Measurements from ENCODE around the gene PLOD2.

PLOD2 gene

DNA sequence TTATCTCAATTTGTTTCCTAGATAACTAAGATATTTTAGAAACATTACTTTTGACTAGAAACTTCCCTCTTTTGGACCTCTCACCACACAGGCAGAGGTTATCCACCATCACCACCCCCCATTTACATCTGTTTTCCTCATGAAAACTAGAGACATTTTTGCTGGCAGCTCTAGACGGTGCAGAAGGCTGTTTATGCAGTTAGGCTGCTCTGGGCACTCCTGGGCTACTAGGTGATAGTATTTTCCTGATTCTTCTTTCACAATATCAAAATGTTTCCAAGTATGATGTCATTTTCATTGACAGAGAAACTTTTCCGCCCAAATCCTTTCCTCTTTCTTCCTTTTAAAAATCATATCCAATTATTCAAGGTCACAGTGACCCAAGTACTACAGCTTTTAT is 67.1 kb downstream of the PLOD2 start:
- Histone ChIP-seq H2AFZ (ENCODE audit: low read length) (no peak overlapping the region), H3K27me3 (replicated peaks; ENCODE audit: insufficient read depth, low read length) (no peaks in the 10 kb centered on the region), H3K4me2 (ENCODE audit: low read depth, low read length) (no peak overlapping the region), H3K27ac (ENCODE audit: low read length) (no peak overlapping the region), H4K20me1 (ENCODE audit: insufficient read depth, low read length) (no peaks in the 10 kb centered on the region), H3K9ac (ENCODE audit: low read length) (no peak overlapping the region), H3K36me3 (replicated peaks; ENCODE audit: insufficient read depth, low read length) (no peaks in the 10 kb centered on the region), H3K9me2 (replicated peaks; ENCODE audit: insufficient read depth, low read length) (no peaks in the 10 kb centered on the region), H3K79me2 (ENCODE audit: low read length) (no peaks in the 10 kb centered on the region), H3F3A (ENCODE audit: insufficient read depth, low read length) (no peaks in the 10 kb centered on the region), H3K9me3 (replicated peaks; ENCODE audit: insufficient read depth, low read length) (no peaks in the 10 kb centered on the region), H3K4me1 (ENCODE audit: low read length) (peaks cover 4% of the 10 kb centered on the region), H3K4me3 (ENCODE audit: low read length) (no peak overlapping the region)
- TF ChIP-seq, protein P1, sequence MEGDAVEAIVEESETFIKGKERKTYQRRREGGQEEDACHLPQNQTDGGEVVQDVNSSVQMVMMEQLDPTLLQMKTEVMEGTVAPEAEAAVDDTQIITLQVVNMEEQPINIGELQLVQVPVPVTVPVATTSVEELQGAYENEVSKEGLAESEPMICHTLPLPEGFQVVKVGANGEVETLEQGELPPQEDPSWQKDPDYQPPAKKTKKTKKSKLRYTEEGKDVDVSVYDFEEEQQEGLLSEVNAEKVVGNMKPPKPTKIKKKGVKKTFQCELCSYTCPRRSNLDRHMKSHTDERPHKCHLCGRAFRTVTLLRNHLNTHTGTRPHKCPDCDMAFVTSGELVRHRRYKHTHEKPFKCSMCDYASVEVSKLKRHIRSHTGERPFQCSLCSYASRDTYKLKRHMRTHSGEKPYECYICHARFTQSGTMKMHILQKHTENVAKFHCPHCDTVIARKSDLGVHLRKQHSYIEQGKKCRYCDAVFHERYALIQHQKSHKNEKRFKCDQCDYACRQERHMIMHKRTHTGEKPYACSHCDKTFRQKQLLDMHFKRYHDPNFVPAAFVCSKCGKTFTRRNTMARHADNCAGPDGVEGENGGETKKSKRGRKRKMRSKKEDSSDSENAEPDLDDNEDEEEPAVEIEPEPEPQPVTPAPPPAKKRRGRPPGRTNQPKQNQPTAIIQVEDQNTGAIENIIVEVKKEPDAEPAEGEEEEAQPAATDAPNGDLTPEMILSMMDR (IDR thresholded peaks at IDR 0.05; ENCODE audit: low read length), result no peak
- TF ChIP-seq EZH2phosphoT487 (IDR thresholded peaks at IDR 0.05; ENCODE audit: low read length) (no peak), EZH2 (optimal IDR thresholded peaks at IDR 0.05; ENCODE audit: low read depth, low read length) (no peak)
- DNase-seq, result no peak

DNA sequence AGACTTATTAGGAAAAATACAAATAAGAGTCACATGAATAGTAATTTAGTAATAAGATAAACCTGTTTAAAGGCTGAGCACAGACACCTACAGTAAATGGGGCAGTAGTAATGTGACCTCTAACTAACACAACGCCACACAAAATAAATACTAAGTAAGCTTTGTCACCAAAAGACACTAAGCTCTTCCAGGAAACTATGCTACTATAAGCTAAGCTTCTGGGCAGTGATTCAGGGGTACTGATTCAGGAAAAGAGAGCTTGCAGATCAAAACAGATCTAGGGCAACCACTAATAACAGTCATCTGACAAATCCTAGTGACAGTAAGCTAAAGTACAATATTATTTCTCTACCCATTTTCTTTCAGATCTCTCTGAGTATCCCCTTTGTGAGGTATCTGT is 68.8 kb downstream of the PLOD2 start:
- no peaks in the 10 kb centered on the region for H3K9me3 ChIP-seq (replicated peaks; ENCODE audit: insufficient read depth, low read length)
- no peaks in the 10 kb centered on the region for H3K9me2 ChIP-seq (replicated peaks; ENCODE audit: insufficient read depth, low read length)
- TF ChIP-seq, protein P1 (IDR thresholded peaks at IDR 0.05; ENCODE audit: low read length), result no peak
- TF ChIP-seq EZH2phosphoT487 (IDR thresholded peaks at IDR 0.05; ENCODE audit: low read length) (no peak), EZH2 (optimal IDR thresholded peaks at IDR 0.05; ENCODE audit: low read depth, low read length) (no peak)
- peaks cover 4% of the 10 kb centered on the region for H3K4me1 ChIP-seq (ENCODE audit: low read length)
- H3F3A ChIP-seq (ENCODE audit: insufficient read depth, low read length), result no peaks in the 10 kb centered on the region
- no peak for DNase-seq
- no peak overlapping the region for H3K4me3 ChIP-seq (ENCODE audit: low read length)
- no peak overlapping the region for H2AFZ ChIP-seq (ENCODE audit: low read length)
- no peak overlapping the region for H3K9ac ChIP-seq (ENCODE audit: low read length)
- no peaks in the 10 kb centered on the region for H3K36me3 ChIP-seq (replicated peaks; ENCODE audit: insufficient read depth, low read length)
- H3K27ac ChIP-seq (ENCODE audit: low read length), result no peak overlapping the region
- no peak overlapping the region for H3K4me2 ChIP-seq (ENCODE audit: low read depth, low read length)
- no peaks in the 10 kb centered on the region for H4K20me1 ChIP-seq (ENCODE audit: insufficient read depth, low read length)
- H3K79me2 ChIP-seq (ENCODE audit: low read length), result no peaks in the 10 kb centered on the region
- H3K27me3 ChIP-seq (replicated peaks; ENCODE audit: insufficient read depth, low read length), result no peaks in the 10 kb centered on the region

DNA sequence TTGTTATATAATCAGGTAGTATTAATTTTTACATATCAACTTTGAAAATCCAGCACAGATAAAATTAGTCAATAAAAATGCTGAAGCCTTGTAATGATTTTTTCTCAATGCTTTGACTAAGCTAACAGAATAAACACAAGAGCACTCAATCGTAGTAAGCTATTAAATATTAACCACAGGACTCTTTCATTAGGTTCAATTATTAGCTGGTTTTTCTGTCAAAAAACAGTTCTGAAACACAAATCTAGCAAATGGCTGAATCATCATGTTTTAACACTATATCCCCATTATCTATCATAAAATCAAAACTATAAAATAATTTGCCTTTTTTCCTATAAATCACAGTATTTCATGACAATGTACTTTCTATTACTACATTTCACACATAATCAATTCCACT is 69.6 kb downstream of the PLOD2 start:
- Histone ChIP-seq H3K9ac (ENCODE audit: low read length) (no peak overlapping the region), H3K4me2 (ENCODE audit: low read depth, low read length) (no peak overlapping the region), H3K79me2 (ENCODE audit: low read length) (no peaks in the 10 kb centered on the region), H3F3A (ENCODE audit: insufficient read depth, low read length) (no peaks in the 10 kb centered on the region), H3K36me3 (replicated peaks; ENCODE audit: insufficient read depth, low read length) (no peaks in the 10 kb centered on the region), H4K20me1 (ENCODE audit: insufficient read depth, low read length) (no peaks in the 10 kb centered on the region), H3K27me3 (replicated peaks; ENCODE audit: insufficient read depth, low read length) (no peaks in the 10 kb centered on the region), H3K4me3 (ENCODE audit: low read length) (no peak overlapping the region), H3K27ac (ENCODE audit: low read length) (no peak overlapping the region), H3K9me3 (replicated peaks; ENCODE audit: insufficient read depth, low read length) (no peaks in the 10 kb centered on the region), H2AFZ (ENCODE audit: low read length) (no peak overlapping the region), H3K9me2 (replicated peaks; ENCODE audit: insufficient read depth, low read length) (no peaks in the 10 kb centered on the region), H3K4me1 (ENCODE audit: low read length) (peaks cover 4% of the 10 kb centered on the region)
- TF ChIP-seq, protein P1 (IDR thresholded peaks at IDR 0.05; ENCODE audit: low read length), result no peak
- TF ChIP-seq EZH2phosphoT487 (IDR thresholded peaks at IDR 0.05; ENCODE audit: low read length) (no peak), EZH2 (optimal IDR thresholded peaks at IDR 0.05; ENCODE audit: low read depth, low read length) (no peak)
- no peak for DNase-seq
